ENCODE results near the gene BAIAP2L1. TPM values are rescaled to one million over a fixed set of nuclear protein-coding genes. Genes with fewer than 3 reads are reported as not detected.

Gene BAIAP2L1
- total and polyA plus RNA-seq, 2 of the 8 experiments (the other 6 are each of a cell fraction or from before 2014, with no cell fraction given) = 19.2 to 42.9 TPM

GRCh38 chr7:98281757-98282606 is 118.9 kb downstream of the BAIAP2L1 start:
- ChIA-PET POLR2A (ENCODE audit: partially characterized antibody) (interaction anchor here (1.1 to 2.0 kb wide), 2 partner anchors 9 to 12 kb away, joined by 3 to 7 read pairs; no protein-coding TSS in a partner anchor), CTCF (ENCODE audit: partially characterized antibody) (interaction anchor here (1.0 kb wide), 1 partner anchor 13 kb away, joined by 6 read pairs; no protein-coding TSS in a partner anchor)
- Histone ChIP-seq H2BK5ac (ENCODE audit: low read depth, low read length) (no peak overlapping the region), H3K27ac (ENCODE audit: low read depth, low read length) (no peak overlapping the region), H3K4me3 (ENCODE audit: extremely low read depth in 1 of 4, insufficient read depth in 2 of 4, low read depth in 3 of 4, low read length in 4 of 4) (peak overlapping the region; percentile 50 to 89 (median 68)), H2BK15ac (ENCODE audit: low read length) (no peak overlapping the region), H3K36me3 (ENCODE audit: control insufficient read depth in 2 of 4, insufficient read depth in 4 of 4, low read length in 3 of 4) (no peaks in the 10 kb centered on the region; a peak in 1 of 8 replicates), H3K9ac (replicated peaks in 1 of 4; ENCODE audit: extremely low read depth in 1 of 4, low read depth in 3 of 4, low read length in 3 of 4) (peak overlapping the region; percentile 29 to 73 (median 52)), H3K79me2 (ENCODE audit: control insufficient read depth in 1 of 2, insufficient read depth in 2 of 2, low read length in 2 of 2) (peaks cover 7 to 41% of the 10 kb centered on the region in 2 experiments), H3K4me1 (replicated peaks in 1 of 4; ENCODE audit: control insufficient read depth in 3 of 4, insufficient read depth in 4 of 4, low read length in 3 of 4) (peaks cover 7 to 19% (median 12%) of the 10 kb centered on the region in 4 experiments), H4K91ac (replicated peaks; ENCODE audit: insufficient read length, low read length) (no peak overlapping the region), H3K14ac (ENCODE audit: insufficient read length) (no peak overlapping the region), H4K8ac (ENCODE audit: extremely low read depth, insufficient read depth, low read length) (peak overlapping the region; percentile 71), H4K20me1 (replicated peaks in 1 of 2; ENCODE audit: control insufficient read depth in 1 of 2, insufficient read depth in 2 of 2, low read length in 2 of 2) (peaks cover 28 to 29% of the 10 kb centered on the region in 2 experiments), H3K23me2 (ENCODE audit: low read depth, low read length) (peaks cover 5% of the 10 kb centered on the region; the same call in 1 of the 2 replicates), H3K4me2 (ENCODE audit: insufficient read depth in 1 of 2, low read depth in 2 of 2, low read length in 2 of 2) (peak overlapping the region; percentile 85 to 93), H3K79me1 (ENCODE audit: low read depth, low read length) (peaks cover 6% of the 10 kb centered on the region), H2BK12ac (ENCODE audit: low read depth, low read length) (0 out of 2 replicates have a peak overlapping the region, but pooled peaks have one; percentile 39), H4K5ac (ENCODE audit: insufficient read length, low read depth, low read length) (no peak overlapping the region), H2BK120ac (replicated peaks; ENCODE audit: low read depth, low read length) (no peak overlapping the region), H3K56ac (replicated peaks; ENCODE audit: insufficient read length, low read depth, low read length) (no peak overlapping the region), H3K4ac (replicated peaks; ENCODE audit: insufficient read length, low read depth, low read length) (peak overlapping the region; percentile 49), H2AFZ (ENCODE audit: low read length) (no peak overlapping the region), H3K23ac (ENCODE audit: insufficient read length) (no peak overlapping the region), H2AK5ac (ENCODE audit: low read depth, low read length) (no peak overlapping the region), H3K18ac (ENCODE audit: extremely low read depth, low read length) (peak overlapping the region; percentile 1; the same call in 1 of the 2 replicates), H2BK20ac (ENCODE audit: low read length) (no peak overlapping the region), H3K9me3 (ENCODE audit: insufficient read depth in 2 of 2, low read depth in 1 of 2, low read length in 1 of 2) (no peaks in the 10 kb centered on the region), H3K27me3 (replicated peaks in 1 of 4; ENCODE audit: control insufficient read depth in 3 of 4, extremely low read depth in 1 of 4, insufficient read depth in 3 of 4, low read length in 3 of 4) (no peaks in the 10 kb centered on the region)
- 11% methylated on average over 31 of the region's 77 CpGs; no CpG with 5 or more reads in 1 of the 2 experiments for WGBS, 2 experiments (ENCODE audit: extremely low coverage in 1 of 2, insufficient coverage in 1 of 2, insufficient read length in 1 of 2, insufficient replicate concordance in 2 of 2, low coverage in 1 of 2, low lambda C conversion rate in 2 of 2, missing lambda C conversion rate in 1 of 2)
- FAIRE-seq (no peak), DNase-seq (ENCODE audit: low read depth in 1 of 2, low spot score in 2 of 2) (no peak)
- TF ChIP-seq SIN3A (conservative IDR thresholded peaks at IDR 0.05 in 1 of 2, IDR thresholded peaks at IDR 0.05 in 1 of 2; ENCODE audit: low read depth in 1 of 2, low read length in 2 of 2) (0 out of 4 replicates have a peak, but pooled peaks of 1 of the 2 experiments have one; percentile 34), CBX5 (IDR thresholded peaks at IDR 0.05; ENCODE audit: low read depth, low read length) (no peak), EGR1 (IDR thresholded peaks at IDR 0.05; ENCODE audit: borderline replicate concordance, low read depth, low read length) (no peak), KDM4A (IDR thresholded peaks at IDR 0.05; ENCODE audit: low read depth, low read length, severe bottlenecking) (peak; percentile 35), RBBP5 (IDR thresholded peaks at IDR 0.05; ENCODE audit: borderline replicate concordance, low read depth, low read length) (0 out of 2 replicates have a peak, but pooled peaks have one; percentile 23), HDAC2 (IDR thresholded peaks at IDR 0.05; ENCODE audit: borderline replicate concordance in 1 of 2, low read depth in 2 of 2, low read length in 2 of 2) (0 out of 4 replicates have a peak, but pooled peaks of 1 of the 2 experiments have one; percentile 51)
